ENCODE results near the gene SLC29A1. TPM values are rescaled to one million over a fixed set of nuclear protein-coding genes. Genes with fewer than 3 reads are reported as not detected.

The SLC29A1 gene
- total RNA-seq, 1 donor = 23.6 TPM

DNA sequence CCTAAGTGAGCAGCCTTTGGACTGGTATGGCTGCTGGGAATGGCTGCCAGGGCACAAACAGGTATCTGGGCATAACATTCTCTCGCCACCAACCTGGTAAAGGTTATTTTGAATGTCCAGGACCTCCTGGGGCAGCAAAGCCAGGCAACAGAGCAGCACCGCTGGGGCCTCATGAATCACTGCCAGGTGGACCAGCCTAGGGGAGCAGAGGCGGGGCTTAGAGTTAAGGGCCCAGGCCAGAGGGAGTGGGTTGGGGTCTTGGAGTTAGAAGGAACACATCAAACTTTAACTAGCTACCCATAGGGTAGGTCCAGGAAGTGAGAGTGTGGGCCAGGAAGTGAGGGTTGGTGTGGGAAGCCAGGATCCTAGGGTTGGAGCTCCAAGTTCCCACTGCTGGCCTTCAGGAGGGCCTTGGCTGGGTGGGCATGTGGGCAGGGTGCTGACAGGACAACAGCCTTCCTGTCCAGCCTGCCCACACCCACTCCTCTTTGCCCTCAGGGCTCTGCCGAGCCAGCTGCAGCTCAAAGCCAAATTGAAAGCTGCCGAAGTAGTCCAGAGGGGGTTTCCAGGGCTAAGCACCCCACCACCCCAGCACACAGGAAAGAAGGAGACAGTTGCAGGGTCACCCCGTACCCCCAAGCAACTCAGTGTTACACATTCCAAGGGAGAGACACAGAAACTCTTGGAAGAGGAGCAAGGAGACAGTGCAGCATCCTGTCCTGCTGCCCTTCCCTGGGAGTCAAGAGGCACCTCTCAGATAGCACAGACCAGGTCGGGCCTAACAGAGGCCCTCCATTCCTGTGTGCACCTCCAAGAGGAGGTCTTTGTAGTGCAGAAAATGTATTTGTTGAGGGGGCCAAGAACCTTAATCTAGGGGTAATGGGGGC lies 39.3 kb downstream of the SLC29A1 start:
- peak overlapping the region; percentile 82 for H3K4me3 ChIP-seq (ENCODE audit: low read depth, low read length)
- no peak for DNase-seq (ENCODE audit: low read depth)
- TF ChIP-seq, protein P1, sequence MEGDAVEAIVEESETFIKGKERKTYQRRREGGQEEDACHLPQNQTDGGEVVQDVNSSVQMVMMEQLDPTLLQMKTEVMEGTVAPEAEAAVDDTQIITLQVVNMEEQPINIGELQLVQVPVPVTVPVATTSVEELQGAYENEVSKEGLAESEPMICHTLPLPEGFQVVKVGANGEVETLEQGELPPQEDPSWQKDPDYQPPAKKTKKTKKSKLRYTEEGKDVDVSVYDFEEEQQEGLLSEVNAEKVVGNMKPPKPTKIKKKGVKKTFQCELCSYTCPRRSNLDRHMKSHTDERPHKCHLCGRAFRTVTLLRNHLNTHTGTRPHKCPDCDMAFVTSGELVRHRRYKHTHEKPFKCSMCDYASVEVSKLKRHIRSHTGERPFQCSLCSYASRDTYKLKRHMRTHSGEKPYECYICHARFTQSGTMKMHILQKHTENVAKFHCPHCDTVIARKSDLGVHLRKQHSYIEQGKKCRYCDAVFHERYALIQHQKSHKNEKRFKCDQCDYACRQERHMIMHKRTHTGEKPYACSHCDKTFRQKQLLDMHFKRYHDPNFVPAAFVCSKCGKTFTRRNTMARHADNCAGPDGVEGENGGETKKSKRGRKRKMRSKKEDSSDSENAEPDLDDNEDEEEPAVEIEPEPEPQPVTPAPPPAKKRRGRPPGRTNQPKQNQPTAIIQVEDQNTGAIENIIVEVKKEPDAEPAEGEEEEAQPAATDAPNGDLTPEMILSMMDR (IDR thresholded peaks at IDR 0.05; ENCODE audit: insufficient read depth, low read length) = no peak

DNA sequence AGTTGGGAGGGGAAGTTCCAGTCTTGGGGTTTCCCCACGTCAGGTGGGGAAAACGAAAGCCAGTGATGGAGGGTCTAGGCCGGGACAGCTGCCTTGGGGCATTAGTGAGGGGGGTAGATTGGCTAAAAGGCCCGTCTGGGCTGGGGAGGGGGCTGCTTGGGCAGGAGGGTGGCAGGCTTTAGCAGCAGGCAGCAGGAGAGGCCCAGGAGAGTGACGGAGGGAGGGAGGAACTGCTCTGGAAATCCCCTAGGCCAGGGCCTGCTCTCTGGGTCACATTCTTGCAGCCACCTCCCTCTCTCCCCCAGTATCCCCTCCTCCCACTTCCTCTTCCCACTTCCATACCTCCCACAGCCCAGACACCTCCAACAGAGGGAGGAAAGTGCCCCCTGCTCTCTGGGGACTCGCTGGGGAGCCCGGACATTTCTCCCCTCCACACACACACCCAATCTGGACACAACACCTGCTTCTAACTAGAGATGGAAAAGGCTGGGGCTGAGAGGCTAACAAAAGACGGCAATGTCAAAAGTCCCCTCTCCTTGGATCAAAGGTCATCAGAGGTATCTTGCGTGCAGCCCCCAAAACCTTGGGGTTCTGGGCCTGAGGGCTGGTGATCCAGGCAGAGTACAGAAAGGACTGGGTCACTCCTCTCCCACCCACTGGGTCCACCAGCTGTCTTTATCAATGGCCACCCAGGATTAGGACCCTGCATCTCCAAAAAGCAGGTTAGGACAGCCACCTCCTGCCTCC lies 40.1 kb downstream of the SLC29A1 start:
- DNase-seq (ENCODE audit: low read depth) = no peak
- peak overlapping the region; percentile 82 for H3K4me3 ChIP-seq (ENCODE audit: low read depth, low read length)
- TF ChIP-seq, protein P1 (IDR thresholded peaks at IDR 0.05; ENCODE audit: insufficient read depth, low read length) = no peak

DNA sequence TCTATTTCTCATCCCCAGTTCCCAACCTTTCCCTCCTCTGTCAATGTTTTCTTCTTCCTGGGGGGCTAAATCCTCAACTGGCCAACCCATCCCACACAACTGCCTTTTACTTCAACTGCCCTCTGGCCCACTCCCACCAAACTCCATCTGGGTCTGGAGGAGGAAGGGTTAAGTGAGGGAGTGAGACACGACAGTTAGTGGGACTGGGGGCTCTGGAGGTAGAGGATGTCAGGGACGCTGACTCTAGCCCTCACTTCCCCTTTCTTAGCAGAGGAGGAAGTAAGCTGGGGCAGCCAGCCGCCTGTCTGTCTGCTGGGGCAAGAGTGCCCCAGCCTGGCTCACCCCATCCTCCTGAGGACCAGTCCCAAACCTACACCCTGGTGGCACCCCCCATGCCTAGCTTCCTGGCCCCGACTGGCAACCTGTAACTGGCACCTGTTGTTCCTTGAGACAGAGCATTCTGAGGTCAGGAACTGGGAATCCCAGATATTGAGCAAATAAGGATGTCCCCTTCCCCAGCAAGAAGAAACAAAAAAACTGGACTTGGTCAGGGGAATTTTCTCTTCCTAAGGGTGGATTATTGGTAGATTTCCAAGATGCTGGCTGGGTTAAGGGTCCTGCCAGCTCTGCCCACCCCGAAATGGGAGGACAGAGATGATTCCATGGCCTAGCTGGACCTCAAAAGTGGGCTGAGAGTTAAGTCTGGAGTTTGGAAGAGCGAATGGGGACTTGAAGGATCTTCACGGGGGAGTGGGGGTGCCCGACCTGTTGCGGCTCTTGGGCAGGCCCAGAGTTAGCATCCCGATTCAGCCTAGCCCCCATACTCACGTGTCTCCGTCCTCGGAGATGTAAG lies 41.0 kb downstream of the SLC29A1 start:
- H3K4me3 ChIP-seq (ENCODE audit: low read depth, low read length) = peak overlapping the region; percentile 82
- TF ChIP-seq, protein P1 (IDR thresholded peaks at IDR 0.05; ENCODE audit: insufficient read depth, low read length) = no peak
- DNase-seq (ENCODE audit: low read depth) = no peak

DNA sequence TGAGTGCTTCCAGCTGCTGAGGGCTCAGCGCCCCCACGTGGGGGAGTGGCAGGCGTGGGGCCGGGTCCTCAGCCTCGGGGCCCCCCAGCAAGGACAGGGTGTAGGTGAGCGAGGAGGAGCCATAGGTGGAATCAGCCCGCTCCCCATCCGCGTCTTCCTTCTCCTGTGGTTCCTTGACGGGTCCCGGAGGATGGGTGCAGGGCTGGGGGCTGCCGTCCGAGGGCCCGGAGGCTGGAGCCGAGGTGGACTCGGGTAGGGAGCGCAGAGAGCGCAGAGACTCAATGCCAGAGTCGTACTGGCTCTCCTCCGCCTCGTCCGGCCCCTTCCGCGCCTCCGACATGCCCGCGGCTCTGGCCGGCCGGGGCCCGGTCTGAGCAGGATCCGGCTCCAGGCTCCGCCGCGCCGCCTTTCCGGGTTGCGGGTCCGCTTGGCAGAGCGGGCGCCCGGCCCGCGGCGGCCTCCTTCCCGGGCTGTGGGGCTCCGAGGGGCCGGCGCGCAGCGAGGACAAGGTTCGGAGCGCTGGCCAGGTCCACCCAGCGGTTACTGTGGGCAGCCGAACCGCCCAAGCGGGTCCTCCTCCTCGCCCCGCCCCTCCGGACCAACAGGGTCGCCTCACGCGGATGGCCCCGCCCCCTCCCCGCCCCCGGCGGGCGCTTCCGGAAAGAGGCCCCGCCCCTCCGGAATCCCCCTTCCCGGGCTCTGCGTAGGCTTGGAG lies 41.8 kb downstream of the SLC29A1 start, which contains the start of gene NFKBIE:
TSS of gene NFKBIE (minus strand) at position 545 of the 715 bp plus-strand sequence. CDS start at position 340, 205 bp downstream.
- peak within 1 kb of the TSS; percentile 82 for H3K4me3 ChIP-seq (ENCODE audit: low read depth, low read length)
- TF ChIP-seq, protein P1 (IDR thresholded peaks at IDR 0.05; ENCODE audit: insufficient read depth, low read length) = peak; percentile 13
- DNase-seq (ENCODE audit: low read depth) = peak; percentile 89

DNA sequence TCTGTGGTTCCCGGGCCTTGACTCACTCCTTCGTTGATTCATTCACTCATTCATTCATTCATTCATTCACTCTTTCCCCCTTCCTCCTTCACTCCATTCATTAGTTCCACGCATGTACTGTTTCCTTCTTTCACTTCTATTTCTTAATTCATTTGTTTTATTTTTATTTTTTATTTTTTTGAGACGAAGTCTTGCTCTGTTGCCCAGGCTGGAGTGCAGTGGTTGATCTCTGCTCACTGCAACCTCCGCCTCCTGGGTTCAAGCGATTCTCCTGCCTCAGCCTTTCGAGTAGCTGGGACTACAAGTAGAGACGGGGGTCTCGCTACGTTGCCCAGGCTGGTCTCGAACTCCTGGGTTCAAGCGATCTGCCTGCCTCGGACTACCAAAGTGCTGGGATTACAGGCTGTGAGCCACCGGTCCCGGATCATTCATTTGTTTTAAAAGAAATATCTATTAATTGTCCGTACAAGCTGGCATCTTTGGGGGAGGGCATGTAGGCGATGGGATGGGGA lies 42.4 kb downstream of the SLC29A1 start:
- peak overlapping the region; percentile 22 for H3K4me3 ChIP-seq (ENCODE audit: low read depth, low read length)
- DNase-seq (ENCODE audit: low read depth) = no peak
- TF ChIP-seq, protein P1 (IDR thresholded peaks at IDR 0.05; ENCODE audit: insufficient read depth, low read length) = no peak

Data from fibroblast of the aortic adventitia (primary cell).